SK-N-SH (cell line): ENCODE results near the gene MBTPS2. TPM values are rescaled to one million over a fixed set of nuclear protein-coding genes. Genes with fewer than 3 reads are reported as not detected.
A peak's percentile ranks its signal among the peaks of the same experiment; 100 is the strongest.

Experiments
- CTCF ChIA-PET: fragments of 300-600, 350-600 bp; formaldehyde crosslinking; extraction: SDS; loops from one replicate; lab custom pipeline; 2021; lab: Yijun Ruan, JAX
- POLR2A ChIA-PET: fragments of 350-600 bp; sonication (Branson Sonifier 250); formaldehyde crosslinking; extraction: SDS; loops from one replicate; lab custom pipeline; 2020; ENCODE audit warnings: antibody characterized with exemption, inconsistent platforms; lab: Yijun Ruan, JAX
- DNase-seq: peaks from one replicate; pipeline ENCODE4 v3.0.0; 2012
- H2AFZ ChIP-seq: fragments of 200-600 bp; sonication (generic); 2 replicates; pipeline ENCODE4 v1.8.1; 2016; ENCODE audit warnings: antibody characterized with exemption, mild to moderate bottlenecking, low read depth
- H3F3A ChIP-seq: fragments of 200-600 bp; sonication (generic); replicated peaks from 2 replicates; pipeline ENCODE3; 2016; ENCODE audit warnings: antibody characterized with exemption, mild to moderate bottlenecking; ENCODE audit not compliant: insufficient read depth
- H3K27ac ChIP-seq, 2 experiments: fragments of 200-500 bp in 1 of 2; fragments of 200-600 bp in 1 of 2; sonication (Bioruptor generic) in 1 of 2; sonication (generic), shearing (Covaris generic) in 1 of 2; 2 replicates each; pipeline versions ENCODE4 v1.5.1 to v1.6.1; 2014 to 2016; ENCODE audit warnings: low read depth in 2 of 2, inconsistent platforms in 1 of 2, low read length in 1 of 2, mild to moderate bottlenecking in 1 of 2, mixed read lengths in 1 of 2
- H3K27me3 ChIP-seq: fragments of 200-600 bp; sonication (generic), shearing (Covaris generic); 2 replicates; pipeline ENCODE4 v1.6.1; 2016; ENCODE audit warnings: mixed run types; ENCODE audit not compliant: insufficient read depth
- H3K36me3 ChIP-seq, 2 experiments: fragments of 200-500 bp in 1 of 2; fragments of 200-600 bp in 1 of 2; sonication (Bioruptor generic) in 1 of 2; sonication (generic) in 1 of 2; replicated peaks in 1 of 2; 2 replicates each; pipeline versions ENCODE3 to v1.5.1; 2014 to 2016; ENCODE audit warnings: low read length in 1 of 2, mild to moderate bottlenecking in 1 of 2; ENCODE audit not compliant: insufficient read depth in 2 of 2, control insufficient read depth in 1 of 2
- H3K4me1 ChIP-seq, 2 experiments: fragments of 200-500 bp in 1 of 2; fragments of 200-600 bp in 1 of 2; sonication (Bioruptor generic) in 1 of 2; sonication (generic), shearing (Covaris generic) in 1 of 2; 2 replicates each; pipeline versions ENCODE4 v1.5.1 to v1.6.1; 2014 to 2016; ENCODE audit warnings: low read depth in 1 of 2, low read length in 1 of 2, mixed run types in 1 of 2; ENCODE audit not compliant: insufficient read depth in 2 of 2, control insufficient read depth in 1 of 2
- H3K4me2 ChIP-seq: fragments of 200-600 bp; sonication (generic), shearing (Covaris generic); 2 replicates; pipeline ENCODE4 v1.6.1; 2017; ENCODE audit warnings: mixed run types
- H3K4me3 ChIP-seq, 2 experiments: fragments of 200-500 bp in 1 of 2; fragments of 200-600 bp in 1 of 2; sonication (Bioruptor generic) in 1 of 2; sonication (generic), shearing (Covaris generic) in 1 of 2; 2 replicates each; pipeline versions ENCODE4 v1.5.1 to v1.8.1; 2014 to 2016; ENCODE audit warnings: low read depth in 2 of 2, inconsistent platforms in 1 of 2, low read length in 1 of 2, mild to moderate bottlenecking in 1 of 2, mixed read lengths in 1 of 2, moderate library complexity in 1 of 2
- H3K79me2 ChIP-seq: fragments of 200-600 bp; sonication (generic); 2 replicates; pipeline ENCODE4 v1.8.1; 2017; ENCODE audit warnings: mild to moderate bottlenecking; ENCODE audit not compliant: insufficient read depth
- H3K9ac ChIP-seq: fragments of 200-600 bp; sonication (generic); 2 replicates; pipeline ENCODE4 v1.6.1; 2017; ENCODE audit warnings: mixed run types
- H3K9me2 ChIP-seq: fragments of 200-600 bp; sonication (generic); 2 replicates; pipeline ENCODE4 v1.6.1; 2017; ENCODE audit warnings: mixed run types
- H3K9me3 ChIP-seq: fragments of 200-600 bp; sonication (generic); 2 replicates; pipeline ENCODE4 v1.6.1; 2017; ENCODE audit warnings: mixed run types, mild to moderate bottlenecking, moderate library complexity
- H4K20me1 ChIP-seq: fragments of 200-600 bp; sonication (generic); 2 replicates; pipeline ENCODE4 v1.6.1; 2017; ENCODE audit warnings: mild to moderate bottlenecking, mixed run types; ENCODE audit not compliant: insufficient read depth
- CHD2 ChIP-seq: fragments of 150-350 bp; IDR thresholded peaks from 2 replicates; pipeline ENCODE4 v1.6.1; 2018; ENCODE audit warnings: low read length; ENCODE audit not compliant: partially characterized antibody
- CTCF ChIP-seq: fragments of 200-600 bp; sonication (generic); IDR thresholded peaks from 2 replicates; pipeline ENCODE4 v1.6.1; 2017; ENCODE audit warnings: antibody characterized with exemption, mild to moderate bottlenecking, moderate library complexity
- EP300 ChIP-seq, 2 experiments: IDR thresholded peaks; 2 replicates each; pipeline versions ENCODE4 v1.4.0 to v1.6.1; 2012; ENCODE audit warnings: borderline replicate concordance in 1 of 2, low read depth in 1 of 2, low read length in 1 of 2
- EZH2phosphoT487 ChIP-seq: fragments of 200-600 bp; sonication (generic); IDR thresholded peaks from 2 replicates; pipeline ENCODE4 v1.6.1; 2017; ENCODE audit warnings: low read depth, mixed run types, mild to moderate bottlenecking, antibody characterized with exemption, moderate library complexity, borderline replicate concordance
- FOSL2 ChIP-seq: IDR thresholded peaks from 2 replicates; pipeline ENCODE4 v1.4.0; 2012; ENCODE audit warnings: low read depth, mild to moderate bottlenecking, moderate library complexity, borderline replicate concordance
- FOXJ3 ChIP-seq: sonication (generic); formaldehyde crosslinking; IDR thresholded peaks from 2 replicates; pipeline ENCODE4 v1.5.1; 2020; ENCODE audit warnings: mild to moderate bottlenecking, missing genetic modification reagents
- GABPA ChIP-seq: IDR thresholded peaks from 2 replicates; pipeline ENCODE4 v1.4.0; 2012; ENCODE audit warnings: low read depth, mild to moderate bottlenecking
- GATA2 ChIP-seq: sonication (generic); formaldehyde crosslinking; IDR thresholded peaks from 2 replicates; pipeline ENCODE4 v1.5.0; 2020; ENCODE audit warnings: mild to moderate bottlenecking, missing genetic modification reagents
- MAX ChIP-seq: IDR thresholded peaks from 2 replicates; pipeline ENCODE4 v1.4.0; 2012; ENCODE audit warnings: low read depth
- MEF2A ChIP-seq: IDR thresholded peaks from 2 replicates; pipeline ENCODE4 v1.4.0; 2012; ENCODE audit warnings: low read depth, borderline replicate concordance
- MXI1 ChIP-seq: IDR thresholded peaks from 2 replicates; pipeline ENCODE4 v1.6.1; 2012; ENCODE audit warnings: mild to moderate bottlenecking, low read depth, low read length, improper control_type of control experiment
- NFIC ChIP-seq: IDR thresholded peaks from 2 replicates; pipeline ENCODE4 v1.4.0; 2012; ENCODE audit warnings: borderline replicate concordance
- PBX3 ChIP-seq: IDR thresholded peaks from 2 replicates; pipeline ENCODE4; 2012
- RFX5 ChIP-seq: IDR thresholded peaks from 2 replicates; pipeline ENCODE4 v1.6.1; 2012; ENCODE audit warnings: mild to moderate bottlenecking, improper control_type of control experiment, low read length
- RXRA ChIP-seq: IDR thresholded peaks from 2 replicates; pipeline ENCODE4 v1.4.0; 2012; ENCODE audit warnings: low read depth, mild to moderate bottlenecking, borderline replicate concordance
- SIN3A ChIP-seq: IDR thresholded peaks from 2 replicates; pipeline ENCODE4 v1.6.1; 2012; ENCODE audit warnings: low read depth, mild to moderate bottlenecking, low read length, moderate library complexity, borderline replicate concordance
- USF1 ChIP-seq: IDR thresholded peaks from 2 replicates; pipeline ENCODE4 v1.4.0; 2012; ENCODE audit warnings: low read depth, borderline replicate concordance
- ZBTB33 ChIP-seq: IDR thresholded peaks from 2 replicates; pipeline ENCODE4 v1.4.0; 2012; ENCODE audit warnings: low read depth, borderline replicate concordance
- WGBS: methylation state at CpG from one replicate; pipeline ENCODE4 v1.1.6; 2017; ENCODE audit warnings: low lambda C conversion rate; 5-methylcytosine and 5-hydroxymethylcytosine counted together
- polyA plus RNA-seq, 3 experiments: library from polyadenylated mRNA; depleted of rRNA; stranded (reverse); fragments of >200 nt; gene quantifications; 2 replicates each; pipeline ENCODE4 v1.2.3, GENCODE V29; 2012

Gene MBTPS2
- polyA plus RNA-seq, 1 of the 3 experiments (the other 2 are of a cell fraction) = 21.6 TPM

- Histone ChIP-seq H3K27me3 (no peaks in the 10 kb centered on the region; the same call in 1 of the 2 replicates), H4K20me1 (no peaks in the 10 kb centered on the region), H2AFZ (no peak overlapping the region), H3K27ac (no peak overlapping the region), H3K9me2 (no peaks in the 10 kb centered on the region), H3K9ac (no peak overlapping the region), H3F3A (no peaks in the 10 kb centered on the region), H3K4me3 (no peak overlapping the region), H3K9me3 (no peaks in the 10 kb centered on the region), H3K4me2 (no peak overlapping the region), H3K4me1 (no peaks in the 10 kb centered on the region), H3K36me3 (no peaks in the 10 kb centered on the region), H3K79me2 (no peaks in the 10 kb centered on the region)
- WGBS = 54% methylated on average over 6 of the region's 6 CpGs
- TF ChIP-seq MEF2A (no peak), MXI1 (no peak)
- ChIA-PET CTCF (no interaction called here), POLR2A (no interaction called here)
- DNase-seq = no peak
Observed at GRCh38 chrX:21799767-21800166, 39.6 kb upstream of the MBTPS2 start.

GRCh38 chrX:21800344-21800770, 39.1 kb upstream of the MBTPS2 start:
- no peaks in the 10 kb centered on the region for H3F3A ChIP-seq
- ChIA-PET POLR2A (no interaction called here), CTCF (no interaction called here)
- no peaks in the 10 kb centered on the region; the same call in 1 of the 2 replicates for H3K27me3 ChIP-seq
- H3K4me2 ChIP-seq = no peak overlapping the region
- H3K27ac ChIP-seq = no peak overlapping the region
- H3K79me2 ChIP-seq = no peaks in the 10 kb centered on the region
- H3K9me2 ChIP-seq = no peaks in the 10 kb centered on the region
- no peak for TF ChIP-seq MAX
- no peak for TF ChIP-seq MEF2A
- TF ChIP-seq SIN3A = no peak
- no peak for TF ChIP-seq PBX3
- TF ChIP-seq EP300 (IDR thresholded peaks at IDR 0.05; ENCODE audit: borderline replicate concordance in 1 of 2, low read depth in 1 of 2, low read length in 1 of 2) = no peak
- TF ChIP-seq RXRA = peak; percentile 37; the same call in 1 of the 2 replicates
- no peak for TF ChIP-seq USF1
- no peak for TF ChIP-seq ZBTB33
- TF ChIP-seq NFIC = no peak
- no peak for TF ChIP-seq GABPA
- TF ChIP-seq CHD2 = no peak
- no peak for TF ChIP-seq RFX5
- no peak for TF ChIP-seq EZH2phosphoT487
- 0 out of 2 replicates have a peak, but pooled peaks have one; percentile 6 for TF ChIP-seq FOSL2
- TF ChIP-seq FOXJ3 = no peak
- TF ChIP-seq CTCF = no peak
- TF ChIP-seq GATA2 (CRISPR knock-in tag) = no peak
- H4K20me1 ChIP-seq = no peaks in the 10 kb centered on the region
- H3K36me3 ChIP-seq = no peaks in the 10 kb centered on the region
- H3K4me1 ChIP-seq = no peaks in the 10 kb centered on the region
- no peak for DNase-seq
- no peak overlapping the region for H3K9ac ChIP-seq
- no peak overlapping the region for H2AFZ ChIP-seq
- no peak overlapping the region for H3K4me3 ChIP-seq
- WGBS = 0% methylated on average over 1 of the region's 1 CpG
- H3K9me3 ChIP-seq = no peaks in the 10 kb centered on the region
